GM12878 (cell line): ENCODE results near the gene CAST. TPM values are rescaled to one million over a fixed set of nuclear protein-coding genes. Genes with fewer than 3 reads are reported as not detected.

ENCODE experiments used
- ATAC-seq: fragments of 200-7000 bp; cut with Tn5 transposase; 3 replicates; pipeline ENCODE4 v1.9.1; 2020; ENCODE audit warnings: mild to moderate bottlenecking, moderate library complexity
- BruUV-seq: library from RNA; stranded (reverse); fragments of 400-500 nt; replicated peaks from 2 replicates; lab custom pipeline; 2021; lab: Mats Ljungman, UMichigan
- CTCF ChIA-PET: fragments of 300-600 bp; sonication (Branson Sonifier 250); formaldehyde crosslinking; extraction: SDS; loops from one replicate; lab custom pipeline; 2021; ENCODE audit warnings: inconsistent platforms; lab: Yijun Ruan, JAX
- POLR2A ChIA-PET: fragments of 350-600 bp; formaldehyde crosslinking; extraction: SDS; loops from one replicate; lab custom pipeline; 2021; ENCODE audit warnings: inconsistent platforms; lab: Charles Lee
- RAD21 ChIA-PET: fragments of 300-600 bp; sonication (Branson Sonifier 250); formaldehyde crosslinking; loops from one replicate; lab custom pipeline; 2023; ENCODE audit warnings: antibody characterized with exemption; ENCODE audit not compliant: unreplicated experiment; lab: Charles Lee
- SMC1A ChIA-PET: fragments of 300-600 bp; sonication (Branson Sonifier 250); formaldehyde crosslinking; loops from one replicate; lab custom pipeline; 2023; ENCODE audit not compliant: unreplicated experiment, uncharacterized antibody; lab: Charles Lee
- DNase-seq: peaks from one replicate; pipeline ENCODE4 v3.0.0-alpha.2; 2011; ENCODE audit warnings: low read depth, low spot score
- FAIRE-seq: peaks from 3 replicates; lab custom pipeline; 2011; peaks lifted over from hg19 to GRCh38; lab: Jason Lieb, UNC
- H2AFZ ChIP-seq: 2 replicates; pipeline ENCODE4 v1.6.0; 2011; ENCODE audit warnings: low read depth, low read length, control low read depth; ENCODE audit not compliant: control insufficient read depth
- H3K27ac ChIP-seq: 2 replicates; pipeline ENCODE4 v1.5.1; 2011; ENCODE audit warnings: control low read depth; ENCODE audit not compliant: control insufficient read depth, insufficient read depth
- H3K27me3 ChIP-seq, 2 experiments: replicated peaks in 1 of 2; 2 replicates each; pipeline versions ENCODE4 v1.6.0 to v1.6.1; 2011; ENCODE audit warnings: low read length in 1 of 2; ENCODE audit not compliant: control insufficient read depth in 2 of 2, insufficient read depth in 2 of 2
- H3K36me3 ChIP-seq, 2 experiments: 2 replicates each; pipeline ENCODE4 v1.5.1; 2011; ENCODE audit warnings: low read length in 1 of 2; ENCODE audit not compliant: control insufficient read depth in 2 of 2, insufficient read depth in 2 of 2
- H3K4me1 ChIP-seq: 2 replicates; pipeline ENCODE4 v1.6.1; 2011; ENCODE audit warnings: mild to moderate bottlenecking, low read length, moderate library complexity, mixed read lengths; ENCODE audit not compliant: control insufficient read depth, insufficient read depth
- H3K4me2 ChIP-seq: 2 replicates; pipeline ENCODE4 v1.6.0; 2011; ENCODE audit warnings: control low read depth; ENCODE audit not compliant: control insufficient read depth, insufficient read depth
- H3K4me3 ChIP-seq: fragments of 200-600 bp; sonication (generic); 2 replicates; pipeline ENCODE4 v1.5.1; 2016
- H3K79me2 ChIP-seq: 2 replicates; pipeline ENCODE4 v1.6.0; 2011; ENCODE audit warnings: low read length; ENCODE audit not compliant: control insufficient read depth, insufficient read depth
- H3K9ac ChIP-seq: 2 replicates; pipeline ENCODE4 v1.8.0; 2011; ENCODE audit warnings: low read length, control low read depth, mixed read lengths; ENCODE audit not compliant: control insufficient read depth, insufficient read depth
- H3K9me3 ChIP-seq: replicated peaks from 3 replicates; pipeline ENCODE4 v1.5.1; 2011; ENCODE audit warnings: mild to moderate bottlenecking, low read length; ENCODE audit not compliant: control insufficient read depth, insufficient read depth
- H4K20me1 ChIP-seq: 2 replicates; pipeline ENCODE4 v1.6.0; 2011; ENCODE audit not compliant: control insufficient read depth, insufficient read depth
- ATF7 ChIP-seq: fragments of 450-650 bp; IDR thresholded peaks from 2 replicates; pipeline ENCODE4 v1.6.1; 2016; ENCODE audit warnings: low read depth, mild to moderate bottlenecking
- CEBPB ChIP-seq, 2 experiments: fragments of 150-350 bp in 1 of 2; IDR thresholded peaks; 2 replicates each; pipeline ENCODE4 v1.6.1; 2012 to 2014; ENCODE audit warnings: low read depth in 2 of 2, low read length in 2 of 2, borderline replicate concordance in 1 of 2, inconsistent platforms in 1 of 2
- ETV6 ChIP-seq, 2 experiments: fragments of 450-650 bp in 1 of 2; IDR thresholded peaks in 1 of 2; conservative IDR thresholded peaks in 1 of 2; 2 replicates each; pipeline ENCODE4 v1.6.1; 2014; ENCODE audit warnings: antibody characterized with exemption in 1 of 2, borderline replicate concordance in 1 of 2, low read depth in 1 of 2, mild to moderate bottlenecking in 1 of 2, moderate library complexity in 1 of 2
- KDM1A ChIP-seq: fragments of 200-600 bp; sonication (generic); IDR thresholded peaks from 2 replicates; pipeline ENCODE4 v1.6.1; 2016; ENCODE audit warnings: borderline replicate concordance
- MXI1 ChIP-seq: fragments of 150-350 bp; IDR thresholded peaks from 2 replicates; pipeline ENCODE4 v1.6.1; 2011; ENCODE audit warnings: low read depth, mild to moderate bottlenecking, inconsistent platforms, low read length, improper control_type of control experiment
- ZZZ3 ChIP-seq: IDR thresholded peaks from 2 replicates; pipeline ENCODE4 v1.6.1; 2011; ENCODE audit warnings: low read depth; ENCODE audit not compliant: control insufficient read depth, insufficient read length
- WGBS: methylation state at CpG from one replicate; pipeline ENCODE4 v1.1.6; 2016; ENCODE audit warnings: low lambda C conversion rate; ENCODE audit not compliant: insufficient replicate concordance, insufficient coverage; ENCODE audit errors: missing lambda C conversion rate; 5-methylcytosine and 5-hydroxymethylcytosine counted together
- in situ Hi-C: fragments of 300-500 bp; cut with MboI; formaldehyde crosslinking; loops from 9 replicates; pipeline ENCODE4 v1.14.3; 2018; ENCODE audit warnings: mixed read lengths
- intact Hi-C: fragments of 100-400 bp; cut with micrococcal nuclease; formaldehyde crosslinking; loops from one replicate; pipeline ENCODE4 v1.14.2; 2022; ENCODE audit not compliant: unreplicated experiment
- polyA plus RNA-seq, 11 experiments: library from polyadenylated mRNA; depleted of rRNA in 4 of 11; unstranded in 6 of 11; stranded (reverse) in 5 of 11; fragments of >200 nt; fragmentation: Nextera tagmentation in 4 of 11; fragmentation: Illumina TruSeq in 1 of 11; extraction: Ambion mirVana in 4 of 11; extraction: Trizol in 1 of 11; gene quantifications; 1 replicate in 1 of 11; 2 replicates in 10 of 11; pipeline versions ENCODE4 v1.2.1 to v1.2.3, GENCODE V29; 2011 to 2016; ENCODE audit warnings: inconsistent platforms in 2 of 11, missing spikeins in 2 of 11, low read depth in 1 of 11
- total RNA-seq, 4 experiments: library from RNA; depleted of rRNA in 3 of 4; stranded (reverse); fragments of >200 nt in 3 of 4; fragmentation: Illumina TruSeq in 1 of 4; extraction: Trizol in 1 of 4; gene quantifications; 2 replicates each; pipeline versions ENCODE4 v1.2.1 to v1.2.3, GENCODE V29; 2013 to 2021
- TF ChIP-seq, protein P1 (sequence below): fragments of 450-650 bp; IDR thresholded peaks from 2 replicates; pipeline ENCODE4 v1.6.1; 2017; ENCODE audit warnings: mild to moderate bottlenecking, low read depth, inconsistent platforms; ENCODE audit not compliant: poor library complexity, severe bottlenecking
- TF ChIP-seq, protein P2 (sequence below): IDR thresholded peaks from 2 replicates; pipeline ENCODE4 v1.6.1; 2011; ENCODE audit warnings: borderline replicate concordance, low read depth, mild to moderate bottlenecking, moderate library complexity, low read length; ENCODE audit not compliant: insufficient read depth, poor library complexity, severe bottlenecking

Gene CAST
- total and polyA plus RNA-seq, 10 of the 15 experiments (the other 5 are each of a cell fraction or from before 2014, with no cell fraction given), result 31.7 to 140 (median 68.5) TPM

DNA sequence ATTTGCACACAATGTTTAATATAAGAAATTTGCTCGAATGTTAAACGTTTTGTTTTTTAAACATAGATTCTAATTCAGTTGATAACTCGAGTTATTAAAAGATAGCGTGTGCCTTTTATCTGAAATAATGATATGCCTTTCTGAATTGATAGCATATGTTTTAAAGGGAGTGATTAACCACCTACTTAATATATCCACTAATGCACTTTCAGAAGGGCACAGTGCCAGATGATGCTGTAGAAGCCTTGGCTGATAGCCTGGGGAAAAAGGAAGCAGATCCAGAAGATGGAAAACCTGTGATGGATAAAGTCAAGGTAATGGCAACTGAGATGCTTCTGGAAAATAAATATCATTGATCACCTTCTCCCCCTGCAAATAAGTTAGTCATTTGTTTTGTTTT, 91.7 kb downstream of the CAST start (continued):
- TF ChIP-seq MXI1, result no peak

DNA sequence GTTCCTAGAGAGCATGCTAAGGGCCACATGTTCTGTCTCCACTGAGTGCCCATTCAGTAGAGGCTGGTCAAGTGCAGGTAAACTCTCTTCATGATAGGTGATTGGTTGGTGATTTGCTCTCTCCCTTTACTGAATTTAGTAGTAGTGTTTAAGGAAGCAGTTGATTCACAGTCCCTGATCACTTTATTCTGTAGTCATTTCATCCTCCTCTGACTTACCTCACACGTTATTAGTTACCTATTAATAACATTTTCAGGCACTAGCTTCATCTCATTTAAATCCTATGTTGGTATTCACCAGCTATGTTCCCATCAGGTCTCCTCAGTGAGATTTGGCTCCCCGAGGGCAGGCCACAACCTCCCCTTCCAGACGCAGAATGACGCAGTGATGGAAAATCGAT, 93.7 kb downstream of the CAST start:
- intact Hi-C loops, result loop anchor here (5.0 kb wide), 1 partner anchor 111 kb away; no protein-coding TSS in a partner anchor
- Histone ChIP-seq H3K27ac (no peak overlapping the region), H3K79me2 (no peaks in the 10 kb centered on the region), H2AFZ (no peak overlapping the region)
- no TSS peak for BruUV-seq
- DNase-seq (no peak), ATAC-seq (no peak)
- SMC1A ChIA-PET, result interaction anchor here (0.8 kb wide), 1 partner anchor 241 kb away, joined by 3 read pairs; no protein-coding TSS in a partner anchor
- CTCF ChIA-PET, result interaction anchor here (0.6 to 1.8 kb wide), 3 partner anchors 141 to 405 kb away, joined by 3 to 11 read pairs (median 3); partner anchors contain the start of gene LIX1
- RAD21 ChIA-PET, result interaction anchor here (0.9 kb wide), 1 partner anchor 387 kb away, joined by 3 read pairs; the partner anchor contains the start of gene LIX1
- POLR2A ChIA-PET, result no interaction called here
- TF ChIP-seq KDM1A, result no peak
- no peak for TF ChIP-seq CEBPB (IDR thresholded peaks at IDR 0.05; ENCODE audit: borderline replicate concordance in 1 of 2, low read depth in 2 of 2, low read length in 2 of 2)
- no peak for TF ChIP-seq ETV6 (conservative IDR thresholded peaks at IDR 0.05 in 1 of 2, IDR thresholded peaks at IDR 0.05 in 1 of 2; ENCODE audit: borderline replicate concordance in 1 of 2, low read depth in 1 of 2)
- TF ChIP-seq ZZZ3, result no peak
- no peak for TF ChIP-seq ATF7
- TF ChIP-seq, protein P1, sequence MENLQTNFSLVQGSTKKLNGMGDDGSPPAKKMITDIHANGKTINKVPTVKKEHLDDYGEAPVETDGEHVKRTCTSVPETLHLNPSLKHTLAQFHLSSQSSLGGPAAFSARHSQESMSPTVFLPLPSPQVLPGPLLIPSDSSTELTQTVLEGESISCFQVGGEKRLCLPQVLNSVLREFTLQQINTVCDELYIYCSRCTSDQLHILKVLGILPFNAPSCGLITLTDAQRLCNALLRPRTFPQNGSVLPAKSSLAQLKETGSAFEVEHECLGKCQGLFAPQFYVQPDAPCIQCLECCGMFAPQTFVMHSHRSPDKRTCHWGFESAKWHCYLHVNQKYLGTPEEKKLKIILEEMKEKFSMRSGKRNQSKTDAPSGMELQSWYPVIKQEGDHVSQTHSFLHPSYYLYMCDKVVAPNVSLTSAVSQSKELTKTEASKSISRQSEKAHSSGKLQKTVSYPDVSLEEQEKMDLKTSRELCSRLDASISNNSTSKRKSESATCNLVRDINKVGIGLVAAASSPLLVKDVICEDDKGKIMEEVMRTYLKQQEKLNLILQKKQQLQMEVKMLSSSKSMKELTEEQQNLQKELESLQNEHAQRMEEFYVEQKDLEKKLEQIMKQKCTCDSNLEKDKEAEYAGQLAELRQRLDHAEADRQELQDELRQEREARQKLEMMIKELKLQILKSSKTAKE, result no peak
- TF ChIP-seq, protein P2, sequence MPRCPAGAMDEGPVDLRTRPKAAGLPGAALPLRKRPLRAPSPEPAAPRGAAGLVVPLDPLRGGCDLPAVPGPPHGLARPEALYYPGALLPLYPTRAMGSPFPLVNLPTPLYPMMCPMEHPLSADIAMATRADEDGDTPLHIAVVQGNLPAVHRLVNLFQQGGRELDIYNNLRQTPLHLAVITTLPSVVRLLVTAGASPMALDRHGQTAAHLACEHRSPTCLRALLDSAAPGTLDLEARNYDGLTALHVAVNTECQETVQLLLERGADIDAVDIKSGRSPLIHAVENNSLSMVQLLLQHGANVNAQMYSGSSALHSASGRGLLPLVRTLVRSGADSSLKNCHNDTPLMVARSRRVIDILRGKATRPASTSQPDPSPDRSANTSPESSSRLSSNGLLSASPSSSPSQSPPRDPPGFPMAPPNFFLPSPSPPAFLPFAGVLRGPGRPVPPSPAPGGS, result no peak
- TF ChIP-seq, all 136 proteins: peak for 0
- Histone ChIP-seq H3K9ac (no peak overlapping the region), H3K4me3 (no peak overlapping the region), H3K36me3 (peaks cover 4 to 19% of the 10 kb centered on the region in 2 experiments), H3K4me2 (no peak overlapping the region), H3K27me3 (no peaks in the 10 kb centered on the region), H3K4me1 (no peaks in the 10 kb centered on the region), H4K20me1 (no peaks in the 10 kb centered on the region), H3K9me3 (no peaks in the 10 kb centered on the region)
- FAIRE-seq, result peak; percentile 27
- in situ Hi-C loops, result no loop called here
- WGBS, result 72% methylated on average over 5 of the region's 5 CpGs
